ENCODE results near the gene PEX3. TPM values are rescaled to one million over a fixed set of nuclear protein-coding genes. Genes with fewer than 3 reads are reported as not detected.

PEX3 gene
- total RNA-seq, 1 experiment from 2014 or later, result 17.9 TPM

DNA sequence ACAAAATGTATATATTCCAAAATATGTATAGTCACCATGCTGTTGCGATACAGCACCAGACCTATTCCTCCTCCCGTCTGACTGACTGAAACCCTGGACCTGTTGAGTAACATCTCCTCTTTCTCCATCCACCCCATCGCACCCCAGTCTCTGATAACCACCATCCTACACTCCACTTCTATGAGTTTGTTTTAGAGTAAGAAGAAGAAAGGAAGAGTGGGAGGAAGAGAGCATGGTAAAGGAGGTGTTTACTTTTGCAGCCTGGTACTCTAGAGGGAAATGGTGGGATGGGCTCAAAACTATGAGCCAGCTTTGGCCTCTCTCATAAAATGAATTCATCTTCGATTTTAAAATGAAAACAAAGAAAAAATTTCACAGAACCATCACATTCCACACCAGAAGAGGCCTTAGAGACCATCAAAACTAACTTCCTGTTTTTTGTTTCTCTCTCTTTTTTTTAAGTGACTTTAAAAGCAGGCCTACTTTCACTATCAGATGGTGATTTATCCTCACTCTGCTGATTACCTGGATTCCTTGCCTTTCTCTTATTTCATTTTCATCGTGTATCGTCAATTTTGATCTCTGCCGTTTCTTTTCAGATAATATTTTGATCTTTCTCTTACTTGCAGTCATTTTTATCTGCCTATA lies 77.7 kb downstream of the PEX3 start:
- H4K91ac ChIP-seq (ENCODE audit: insufficient read length, low read depth, low read length), result no peak overlapping the region
- no peak overlapping the region for H2BK5ac ChIP-seq (ENCODE audit: insufficient read length, low read length)
- H3K4me1 Mint-ChIP-seq, result peaks cover 2 to 6% of the 10 kb centered on the region in 2 experiments; a peak in 3 of 4 replicates
- H3K9me3 ChIP-seq (ENCODE audit: control insufficient read depth, low read depth, low read length), result no peaks in the 10 kb centered on the region
- no peaks in the 10 kb centered on the region for H3K9me3 Mint-ChIP-seq
- H3K9ac ChIP-seq (ENCODE audit: extremely low read depth, insufficient read length, low read length), result peak overlapping the region; percentile 19
- H3K27me3 Mint-ChIP-seq (ENCODE audit: low read depth), result no peaks in the 10 kb centered on the region; the same call in 1 of the 2 replicates
- no peaks in the 10 kb centered on the region for H3K36me3 Mint-ChIP-seq (ENCODE audit: insufficient read depth in 1 of 3, low read depth in 3 of 3)
- no peaks in the 10 kb centered on the region for H3K27me3 ChIP-seq (ENCODE audit: insufficient read depth, low read length)
- no peaks in the 10 kb centered on the region for H4K20me1 ChIP-seq (ENCODE audit: control insufficient read depth, insufficient read depth, insufficient read length)
- H3K4ac ChIP-seq (ENCODE audit: low read depth, low read length), result no peak overlapping the region
- no peak overlapping the region for H3K4me2 ChIP-seq (ENCODE audit: insufficient read depth, insufficient read length, low read length)
- no peak overlapping the region for H3K18ac ChIP-seq (ENCODE audit: insufficient read length, low read depth, low read length)
- no peak overlapping the region for H3K4me3 Mint-ChIP-seq
- no peak overlapping the region for H2BK15ac ChIP-seq (ENCODE audit: low read depth, low read length)
- H3T11ph ChIP-seq (ENCODE audit: low read length), result no peak overlapping the region
- H3K79me2 ChIP-seq (ENCODE audit: insufficient read depth, low read length), result no peaks in the 10 kb centered on the region
- H2BK120ac ChIP-seq (ENCODE audit: low read depth, low read length, poor library complexity, severe bottlenecking), result no peak overlapping the region
- no peak overlapping the region for H4K5ac ChIP-seq (ENCODE audit: insufficient read length, low read depth, low read length)
- no peak overlapping the region for H2AFZ ChIP-seq (ENCODE audit: low read length)
- no peak for DNase-seq
- no peak overlapping the region for H3K14ac ChIP-seq (ENCODE audit: insufficient read depth, low read length)
- no peaks in the 10 kb centered on the region for H3K79me1 ChIP-seq (ENCODE audit: insufficient read depth, low read depth, low read length, poor library complexity, severe bottlenecking)
- H2BK12ac ChIP-seq (ENCODE audit: insufficient read length, low read depth, low read length), result no peak overlapping the region
- no peak overlapping the region for H3K56ac ChIP-seq (ENCODE audit: insufficient read length, low read depth, low read length)
- H4K8ac ChIP-seq (replicated peaks; ENCODE audit: insufficient read length, low read depth, low read length), result no peak overlapping the region
- no peak overlapping the region for H3K23ac ChIP-seq (ENCODE audit: insufficient read length, low read depth, low read length)
- TF ChIP-seq, protein P1, sequence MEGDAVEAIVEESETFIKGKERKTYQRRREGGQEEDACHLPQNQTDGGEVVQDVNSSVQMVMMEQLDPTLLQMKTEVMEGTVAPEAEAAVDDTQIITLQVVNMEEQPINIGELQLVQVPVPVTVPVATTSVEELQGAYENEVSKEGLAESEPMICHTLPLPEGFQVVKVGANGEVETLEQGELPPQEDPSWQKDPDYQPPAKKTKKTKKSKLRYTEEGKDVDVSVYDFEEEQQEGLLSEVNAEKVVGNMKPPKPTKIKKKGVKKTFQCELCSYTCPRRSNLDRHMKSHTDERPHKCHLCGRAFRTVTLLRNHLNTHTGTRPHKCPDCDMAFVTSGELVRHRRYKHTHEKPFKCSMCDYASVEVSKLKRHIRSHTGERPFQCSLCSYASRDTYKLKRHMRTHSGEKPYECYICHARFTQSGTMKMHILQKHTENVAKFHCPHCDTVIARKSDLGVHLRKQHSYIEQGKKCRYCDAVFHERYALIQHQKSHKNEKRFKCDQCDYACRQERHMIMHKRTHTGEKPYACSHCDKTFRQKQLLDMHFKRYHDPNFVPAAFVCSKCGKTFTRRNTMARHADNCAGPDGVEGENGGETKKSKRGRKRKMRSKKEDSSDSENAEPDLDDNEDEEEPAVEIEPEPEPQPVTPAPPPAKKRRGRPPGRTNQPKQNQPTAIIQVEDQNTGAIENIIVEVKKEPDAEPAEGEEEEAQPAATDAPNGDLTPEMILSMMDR (conservative IDR thresholded peaks at IDR 0.05), result no peak
- H3K27ac Mint-ChIP-seq, result no peak overlapping the region; a peak in 1 of 7 replicates
- no CpG with 5 or more reads among the region's 7 CpGs for WGBS (ENCODE audit: extremely low coverage, insufficient read length, low lambda C conversion rate)
- H2BK20ac ChIP-seq (ENCODE audit: low read depth, low read length, poor library complexity, severe bottlenecking), result no peak overlapping the region
- no peaks in the 10 kb centered on the region for H3K4me1 ChIP-seq (ENCODE audit: insufficient read depth, low read length)
- H3K27ac ChIP-seq (ENCODE audit: insufficient read length, low read depth, low read length), result no peak overlapping the region
- no peaks in the 10 kb centered on the region for H3K23me2 ChIP-seq (ENCODE audit: insufficient read length, low read depth, low read length, poor library complexity, severe bottlenecking)
- H2AK5ac ChIP-seq (ENCODE audit: insufficient read length, low read length), result no peak overlapping the region
